Measurements from ENCODE around the gene CLIC5. TPM values are rescaled to one million over a fixed set of nuclear protein-coding genes. Genes with fewer than 3 reads are reported as not detected.

CLIC5 gene
- total RNA-seq, 1 donor from 2014 or later = 31.3 TPM

DNA sequence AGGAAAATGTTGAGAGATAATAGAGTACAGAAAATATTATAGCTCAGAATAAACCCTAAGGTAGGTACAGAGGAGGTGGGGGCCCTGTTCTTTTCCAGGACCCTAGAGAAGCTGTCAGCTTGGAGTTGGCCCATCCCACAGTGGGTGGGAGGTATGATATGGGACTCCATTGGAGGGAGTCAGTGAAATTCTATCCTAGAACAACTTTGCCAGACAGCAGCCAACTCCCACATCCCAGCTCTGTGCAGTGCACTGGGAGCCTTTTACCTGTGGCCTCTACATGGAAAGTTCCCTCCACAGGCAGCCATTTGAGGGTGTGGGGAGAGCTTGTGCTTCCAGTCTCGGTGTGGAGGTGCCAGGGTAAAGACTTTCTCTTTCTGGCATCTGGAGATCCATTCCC, 36.8 kb upstream of the CLIC5 start:
- DNase-seq (ENCODE audit: extremely low spot score, unreplicated experiment) = no peak
- Mint-ChIP-seq H3K4me3 (no peak overlapping the region), H3K9me3 (peaks cover 4% of the 10 kb centered on the region), H3K4me1 (ENCODE audit: unreplicated experiment) (peaks cover 24% of the 10 kb centered on the region), H3K36me3 (no peaks in the 10 kb centered on the region), H3K27ac (no peak overlapping the region), H3K27me3 (no peaks in the 10 kb centered on the region)
- TF ChIP-seq, protein P1, sequence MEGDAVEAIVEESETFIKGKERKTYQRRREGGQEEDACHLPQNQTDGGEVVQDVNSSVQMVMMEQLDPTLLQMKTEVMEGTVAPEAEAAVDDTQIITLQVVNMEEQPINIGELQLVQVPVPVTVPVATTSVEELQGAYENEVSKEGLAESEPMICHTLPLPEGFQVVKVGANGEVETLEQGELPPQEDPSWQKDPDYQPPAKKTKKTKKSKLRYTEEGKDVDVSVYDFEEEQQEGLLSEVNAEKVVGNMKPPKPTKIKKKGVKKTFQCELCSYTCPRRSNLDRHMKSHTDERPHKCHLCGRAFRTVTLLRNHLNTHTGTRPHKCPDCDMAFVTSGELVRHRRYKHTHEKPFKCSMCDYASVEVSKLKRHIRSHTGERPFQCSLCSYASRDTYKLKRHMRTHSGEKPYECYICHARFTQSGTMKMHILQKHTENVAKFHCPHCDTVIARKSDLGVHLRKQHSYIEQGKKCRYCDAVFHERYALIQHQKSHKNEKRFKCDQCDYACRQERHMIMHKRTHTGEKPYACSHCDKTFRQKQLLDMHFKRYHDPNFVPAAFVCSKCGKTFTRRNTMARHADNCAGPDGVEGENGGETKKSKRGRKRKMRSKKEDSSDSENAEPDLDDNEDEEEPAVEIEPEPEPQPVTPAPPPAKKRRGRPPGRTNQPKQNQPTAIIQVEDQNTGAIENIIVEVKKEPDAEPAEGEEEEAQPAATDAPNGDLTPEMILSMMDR (conservative IDR thresholded peaks at IDR 0.05) = no peak

DNA sequence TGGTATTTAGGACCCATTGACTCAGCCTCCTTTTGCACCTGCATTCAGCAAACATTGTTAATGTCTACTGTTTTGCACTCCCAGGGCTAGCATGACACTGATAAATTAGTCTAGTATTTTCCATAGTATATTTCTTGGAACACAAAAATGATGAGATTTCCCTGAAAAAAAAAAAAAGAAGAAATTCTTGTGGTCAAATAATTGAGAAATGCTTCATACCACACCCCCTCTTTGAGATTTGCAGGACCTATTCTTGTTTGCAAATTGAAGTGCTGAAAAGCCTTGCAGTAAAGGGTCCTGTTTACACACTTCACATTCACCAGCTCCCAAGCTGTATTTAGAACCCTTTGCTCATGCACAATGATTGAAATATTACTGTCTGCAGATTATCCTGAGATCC, 36.3 kb upstream of the CLIC5 start:
- Mint-ChIP-seq H3K27me3 (no peaks in the 10 kb centered on the region), H3K9me3 (peaks cover 4% of the 10 kb centered on the region), H3K4me3 (no peak overlapping the region), H3K36me3 (no peaks in the 10 kb centered on the region), H3K27ac (no peak overlapping the region), H3K4me1 (ENCODE audit: unreplicated experiment) (peaks cover 24% of the 10 kb centered on the region)
- TF ChIP-seq, protein P1 (conservative IDR thresholded peaks at IDR 0.05) = no peak
- DNase-seq (ENCODE audit: extremely low spot score, unreplicated experiment) = no peak

GRCh38 chr6:46050845-46051405, 35.3 kb upstream of the CLIC5 start:
- DNase-seq (ENCODE audit: extremely low spot score, unreplicated experiment) = no peak
- Mint-ChIP-seq H3K36me3 (no peaks in the 10 kb centered on the region), H3K27me3 (no peaks in the 10 kb centered on the region), H3K27ac (no peak overlapping the region), H3K9me3 (no peaks in the 10 kb centered on the region), H3K4me3 (no peak overlapping the region), H3K4me1 (ENCODE audit: unreplicated experiment) (peaks cover 24% of the 10 kb centered on the region)
- TF ChIP-seq, protein P1 (conservative IDR thresholded peaks at IDR 0.05) = no peak

- Mint-ChIP-seq H3K27me3 (no peaks in the 10 kb centered on the region), H3K4me3 (no peak overlapping the region), H3K4me1 (ENCODE audit: unreplicated experiment) (peaks cover 37% of the 10 kb centered on the region), H3K27ac (no peak overlapping the region), H3K36me3 (no peaks in the 10 kb centered on the region), H3K9me3 (no peaks in the 10 kb centered on the region)
- no peak for DNase-seq (ENCODE audit: extremely low spot score, unreplicated experiment)
- TF ChIP-seq, protein P1 (conservative IDR thresholded peaks at IDR 0.05) = no peak
Measured at GRCh38 chr6:46048646-46049297, 33.1 kb upstream of the CLIC5 start.

- H3K4me1 Mint-ChIP-seq (ENCODE audit: unreplicated experiment) = peaks cover 25% of the 10 kb centered on the region
- no peak overlapping the region for H3K27ac Mint-ChIP-seq
- no peak for DNase-seq (ENCODE audit: extremely low spot score, unreplicated experiment)
- H3K36me3 Mint-ChIP-seq = no peaks in the 10 kb centered on the region
- TF ChIP-seq, protein P1 (conservative IDR thresholded peaks at IDR 0.05) = no peak
- no peaks in the 10 kb centered on the region for H3K9me3 Mint-ChIP-seq
- H3K27me3 Mint-ChIP-seq = no peaks in the 10 kb centered on the region
- no peak overlapping the region for H3K4me3 Mint-ChIP-seq
Measured at GRCh38 chr6:46046558-46047174, 31.0 kb upstream of the CLIC5 start.

All from type B pancreatic cell (in vitro differentiated cells).